Choroid plexus epithelial cell (primary cell): ENCODE measurements around the gene IKZF3.

Source experiments
- DNase-seq: peaks from one replicate; pipeline ENCODE4 v3.0.0-alpha.2; 2010; ENCODE audit warnings: low read depth
- H3K4me3 ChIP-seq: 2 replicates; pipeline ENCODE4 v1.5.1; 2011; ENCODE audit warnings: low read depth, mild to moderate bottlenecking, control low read depth, low read length, moderate library complexity
- TF ChIP-seq, protein P1 (sequence below): conservative IDR thresholded peaks from 2 replicates; pipeline ENCODE4 v1.5.1; 2011; ENCODE audit warnings: low read depth, mild to moderate bottlenecking, control low read depth, inconsistent platforms, low read length, moderate library complexity

Gene IKZF3

DNA sequence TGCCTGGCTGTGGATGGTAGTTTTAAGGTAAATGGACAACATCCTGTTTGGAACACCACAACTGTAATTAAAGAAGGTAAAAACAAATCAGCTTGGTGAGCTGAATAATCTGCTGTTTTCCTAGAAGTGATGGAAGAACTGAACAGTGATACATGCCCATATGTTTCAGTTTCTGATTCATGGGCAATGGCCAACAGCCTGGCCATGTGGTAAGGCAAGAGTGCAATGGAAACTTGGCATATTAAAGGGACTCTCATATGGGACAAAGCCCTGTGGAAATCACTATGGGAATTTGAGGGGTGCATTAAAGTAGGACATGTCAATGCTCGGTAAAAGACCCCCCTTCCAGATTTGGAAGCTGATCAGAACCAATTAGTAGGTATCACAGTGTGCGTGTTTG lies 37.8 kb downstream of the IKZF3 start:
- DNase-seq = no peak
- TF ChIP-seq, protein P1, sequence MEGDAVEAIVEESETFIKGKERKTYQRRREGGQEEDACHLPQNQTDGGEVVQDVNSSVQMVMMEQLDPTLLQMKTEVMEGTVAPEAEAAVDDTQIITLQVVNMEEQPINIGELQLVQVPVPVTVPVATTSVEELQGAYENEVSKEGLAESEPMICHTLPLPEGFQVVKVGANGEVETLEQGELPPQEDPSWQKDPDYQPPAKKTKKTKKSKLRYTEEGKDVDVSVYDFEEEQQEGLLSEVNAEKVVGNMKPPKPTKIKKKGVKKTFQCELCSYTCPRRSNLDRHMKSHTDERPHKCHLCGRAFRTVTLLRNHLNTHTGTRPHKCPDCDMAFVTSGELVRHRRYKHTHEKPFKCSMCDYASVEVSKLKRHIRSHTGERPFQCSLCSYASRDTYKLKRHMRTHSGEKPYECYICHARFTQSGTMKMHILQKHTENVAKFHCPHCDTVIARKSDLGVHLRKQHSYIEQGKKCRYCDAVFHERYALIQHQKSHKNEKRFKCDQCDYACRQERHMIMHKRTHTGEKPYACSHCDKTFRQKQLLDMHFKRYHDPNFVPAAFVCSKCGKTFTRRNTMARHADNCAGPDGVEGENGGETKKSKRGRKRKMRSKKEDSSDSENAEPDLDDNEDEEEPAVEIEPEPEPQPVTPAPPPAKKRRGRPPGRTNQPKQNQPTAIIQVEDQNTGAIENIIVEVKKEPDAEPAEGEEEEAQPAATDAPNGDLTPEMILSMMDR = no peak
- H3K4me3 ChIP-seq = no peak overlapping the region

DNA sequence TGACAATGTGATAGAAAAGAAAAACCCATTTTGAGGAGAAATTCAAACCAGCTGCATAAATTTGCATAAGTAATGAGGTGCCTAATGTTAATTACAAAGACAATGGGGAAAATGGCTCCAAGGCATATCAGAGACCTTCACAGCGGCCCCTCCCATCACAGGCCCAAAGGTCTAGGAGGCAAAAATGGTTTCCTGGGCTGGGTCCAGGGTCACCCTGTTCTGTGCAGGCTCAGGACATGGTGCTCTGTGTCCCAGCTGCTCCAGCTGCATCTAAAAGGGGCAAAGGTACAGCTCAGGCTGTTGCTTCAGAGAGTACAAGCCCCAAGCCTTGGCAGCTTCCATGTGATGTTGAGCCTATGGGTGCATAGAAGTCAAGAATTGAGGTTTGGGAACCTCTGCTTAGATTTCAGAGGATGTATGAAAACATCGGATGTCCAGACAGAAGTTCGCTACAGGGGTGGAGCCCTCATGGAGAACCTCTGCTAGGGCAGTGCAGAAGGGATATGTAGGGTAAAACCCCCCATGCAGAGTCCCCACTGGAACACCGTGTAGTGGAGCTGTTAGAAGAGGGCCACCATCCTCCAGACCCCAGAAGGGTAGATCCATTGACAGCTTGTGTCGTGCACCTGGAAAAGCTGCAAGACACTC lies 40.6 kb downstream of the IKZF3 start:
- no peak for DNase-seq
- no peak overlapping the region for H3K4me3 ChIP-seq
- TF ChIP-seq, protein P1 = no peak

- DNase-seq = no peak
- no peak overlapping the region for H3K4me3 ChIP-seq
- TF ChIP-seq, protein P1 = no peak
These were observed 42.1 kb downstream of the IKZF3 start for GRCh38 chr17:39822051-39822451.

- TF ChIP-seq, protein P1 = no peak
- DNase-seq = no peak
- H3K4me3 ChIP-seq = no peak overlapping the region
These were observed 43.1 kb downstream of the IKZF3 start for GRCh38 chr17:39820987-39821386.

DNA sequence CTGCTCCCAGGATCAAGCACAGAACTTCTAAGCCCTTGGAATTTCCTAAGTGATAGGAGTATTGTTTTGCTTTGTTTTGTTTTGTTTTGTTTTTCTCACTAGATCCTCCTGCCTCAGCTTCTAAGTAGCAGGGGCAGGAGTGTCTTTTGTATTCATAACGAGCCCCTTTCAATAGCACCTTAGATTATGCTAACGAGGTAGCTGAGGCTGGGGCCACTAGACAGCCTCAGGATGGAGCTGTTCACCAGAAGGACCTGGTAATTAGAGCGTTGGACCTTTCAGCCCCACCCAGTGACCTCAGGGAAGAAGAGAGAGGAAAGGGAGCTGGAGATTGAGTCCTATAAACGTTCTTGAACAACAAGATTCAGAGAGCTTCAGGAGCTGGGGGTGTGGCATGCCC lies 43.6 kb downstream of the IKZF3 start:
- DNase-seq = no peak
- TF ChIP-seq, protein P1 = no peak
- H3K4me3 ChIP-seq = no peak overlapping the region

- no peak overlapping the region for H3K4me3 ChIP-seq
- TF ChIP-seq, protein P1 = no peak
- no peak for DNase-seq
These were observed 45.6 kb downstream of the IKZF3 start for GRCh38 chr17:39818358-39819000.

DNA sequence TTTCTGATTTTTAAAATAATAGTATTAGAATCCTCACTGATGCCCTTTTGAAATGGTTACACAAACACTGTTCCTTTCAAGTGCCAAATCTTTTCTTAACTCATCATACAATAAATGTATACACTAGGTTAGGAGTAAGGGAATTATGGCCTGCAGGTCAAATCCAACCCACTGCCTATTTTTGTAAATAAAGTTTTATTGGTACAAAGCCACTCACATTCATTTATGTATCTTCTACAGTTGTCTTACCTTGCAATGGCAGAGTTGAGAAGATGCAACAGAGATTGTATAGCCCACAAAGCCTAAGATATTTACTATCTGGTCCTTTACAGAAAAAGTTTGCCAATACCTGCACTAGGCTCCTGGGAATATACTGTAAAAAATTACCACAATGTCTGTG lies 47.8 kb downstream of the IKZF3 start:
- TF ChIP-seq, protein P1 = no peak
- DNase-seq = no peak
- H3K4me3 ChIP-seq = no peak overlapping the region
